ENCODE results near the gene A1CF. TPM values are rescaled to one million over a fixed set of nuclear protein-coding genes. Genes with fewer than 3 reads are reported as not detected.
A peak's percentile ranks its signal among the peaks of the same experiment; 100 is the strongest.
"Not testable (repeated sequence)": the region's sequence is repeated elsewhere in the genome, so short reads cannot be mapped to it uniquely, and the experiment has no call there.

The A1CF gene, protein sequence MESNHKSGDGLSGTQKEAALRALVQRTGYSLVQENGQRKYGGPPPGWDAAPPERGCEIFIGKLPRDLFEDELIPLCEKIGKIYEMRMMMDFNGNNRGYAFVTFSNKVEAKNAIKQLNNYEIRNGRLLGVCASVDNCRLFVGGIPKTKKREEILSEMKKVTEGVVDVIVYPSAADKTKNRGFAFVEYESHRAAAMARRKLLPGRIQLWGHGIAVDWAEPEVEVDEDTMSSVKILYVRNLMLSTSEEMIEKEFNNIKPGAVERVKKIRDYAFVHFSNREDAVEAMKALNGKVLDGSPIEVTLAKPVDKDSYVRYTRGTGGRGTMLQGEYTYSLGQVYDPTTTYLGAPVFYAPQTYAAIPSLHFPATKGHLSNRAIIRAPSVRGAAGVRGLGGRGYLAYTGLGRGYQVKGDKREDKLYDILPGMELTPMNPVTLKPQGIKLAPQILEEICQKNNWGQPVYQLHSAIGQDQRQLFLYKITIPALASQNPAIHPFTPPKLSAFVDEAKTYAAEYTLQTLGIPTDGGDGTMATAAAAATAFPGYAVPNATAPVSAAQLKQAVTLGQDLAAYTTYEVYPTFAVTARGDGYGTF
- 1 to 10 TPM; 6.0 to 8.6 (median 6.5) TPM for polyA plus RNA-seq (ENCODE audit: insufficient read length in 4 of 4)

- peak in 1 of 4 donors; percentile 12 for DNase-seq (ENCODE audit: low read depth in 4 of 4, low spot score in 3 of 4)
Observed at GRCh38 chr10:50885097-50885859, at the start of gene A1CF. A1CF (minus strand) TSS chr10:50885627; CDS start chr10:50859940, 25,687 bp downstream.

- DNase-seq (ENCODE audit: low read depth in 4 of 4, low spot score in 3 of 4): no peak
Observed at GRCh38 chr10:50931948-50932431, 46.6 kb upstream of the A1CF start.

DNA sequence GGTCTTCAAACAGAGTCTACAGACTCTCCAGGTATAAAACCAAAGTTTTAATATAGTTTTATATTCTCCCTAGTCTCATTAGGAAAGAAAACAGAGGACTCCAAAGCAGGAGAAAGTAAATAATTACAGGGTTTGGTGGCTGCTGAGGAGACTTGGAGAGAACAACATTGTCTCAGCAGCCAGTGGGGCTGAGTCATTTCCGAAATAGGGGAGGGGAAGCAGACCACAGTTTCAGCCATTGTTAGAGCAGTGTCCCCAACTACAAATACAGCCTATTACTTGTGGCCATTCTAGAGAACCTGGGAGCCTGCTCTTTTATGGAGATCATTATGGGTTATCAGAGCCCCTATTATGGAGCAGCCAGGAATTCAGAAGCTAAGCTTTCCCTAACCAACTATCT, 44.2 kb upstream of the A1CF start:
- DNase-seq (ENCODE audit: low read depth in 4 of 4, low spot score in 3 of 4): no peak

- no peak for DNase-seq (ENCODE audit: low read depth in 4 of 4, low spot score in 3 of 4)
Observed at GRCh38 chr10:50928190-50928552, 42.7 kb upstream of the A1CF start.

DNA sequence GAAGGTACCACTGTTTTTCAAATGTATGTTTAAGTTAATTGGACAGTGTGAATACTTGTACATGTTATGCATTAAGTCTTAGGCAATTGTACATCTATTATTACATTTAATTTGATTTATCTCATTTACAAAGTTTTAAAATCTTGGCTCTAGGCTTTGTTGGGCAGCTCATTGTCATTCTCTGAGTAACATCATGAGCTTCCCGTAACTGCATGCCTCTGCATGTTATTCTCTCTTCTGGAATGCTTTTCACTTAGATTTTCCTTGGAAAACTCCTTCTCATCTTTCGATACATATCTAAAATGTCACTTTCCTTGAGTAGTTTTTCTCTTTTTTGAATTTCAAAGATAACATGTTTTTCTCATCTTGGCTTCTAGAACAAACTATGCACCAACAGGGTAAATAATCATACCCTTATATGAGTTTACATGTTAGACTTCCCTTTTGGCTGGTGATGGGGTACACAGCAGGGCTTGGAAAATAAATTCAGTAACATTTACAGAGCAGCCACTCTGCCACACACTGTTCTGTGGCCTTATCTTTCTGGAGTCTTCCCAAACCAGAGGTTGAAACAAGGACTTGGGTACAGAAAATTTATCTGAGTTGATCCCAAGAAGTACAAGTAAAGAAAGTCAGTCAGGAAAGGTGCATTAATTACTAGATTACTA, 42.2 kb upstream of the A1CF start:
- no peak for DNase-seq (ENCODE audit: low read depth in 4 of 4, low spot score in 3 of 4)

DNA sequence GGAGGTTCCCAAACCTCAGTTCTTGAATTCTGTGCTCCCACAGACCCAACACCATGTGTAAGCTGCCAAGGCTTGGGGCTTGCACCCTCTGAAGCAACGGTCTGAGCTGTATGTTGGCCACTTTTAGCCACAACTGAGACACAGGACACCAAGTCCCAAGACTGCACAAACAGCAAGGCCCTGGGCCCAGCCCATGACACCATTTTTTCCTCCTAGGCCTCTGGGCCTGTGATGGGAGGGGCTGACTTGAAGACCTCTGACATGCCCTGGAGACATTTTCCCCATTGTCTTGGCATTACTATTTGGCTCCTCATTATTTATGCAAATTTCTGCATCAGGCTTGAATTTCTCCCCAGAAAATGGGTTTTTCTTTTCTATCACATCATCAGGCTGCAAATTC, 38.0 kb upstream of the A1CF start:
- DNase-seq (ENCODE audit: low read depth in 4 of 4, low spot score in 3 of 4): not testable (repeated sequence)

DNA sequence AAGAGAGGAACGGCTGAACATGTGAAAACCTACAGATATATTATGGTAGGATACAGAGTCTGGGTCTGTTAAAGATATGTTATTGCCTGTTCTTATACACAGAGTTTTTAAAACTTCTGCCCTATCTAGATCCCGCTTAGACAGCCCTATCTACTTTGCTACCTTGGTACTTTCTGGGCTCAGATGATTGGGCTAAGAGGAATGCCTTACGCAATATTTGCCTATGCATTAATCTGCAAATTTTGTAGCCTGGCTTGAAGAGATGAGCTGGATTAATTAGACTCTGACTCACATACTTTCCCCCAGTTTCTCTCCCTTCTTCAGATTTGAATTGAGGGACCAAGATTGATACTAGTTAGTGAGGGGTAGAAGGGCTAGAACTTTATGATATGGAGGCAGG, 33.6 kb upstream of the A1CF start:
- no peak for DNase-seq (ENCODE audit: low read depth in 4 of 4, low spot score in 3 of 4)

- no peak for DNase-seq (ENCODE audit: low read depth in 4 of 4, low spot score in 3 of 4)
Observed at GRCh38 chr10:50918529-50918928, 33.1 kb upstream of the A1CF start.

DNA sequence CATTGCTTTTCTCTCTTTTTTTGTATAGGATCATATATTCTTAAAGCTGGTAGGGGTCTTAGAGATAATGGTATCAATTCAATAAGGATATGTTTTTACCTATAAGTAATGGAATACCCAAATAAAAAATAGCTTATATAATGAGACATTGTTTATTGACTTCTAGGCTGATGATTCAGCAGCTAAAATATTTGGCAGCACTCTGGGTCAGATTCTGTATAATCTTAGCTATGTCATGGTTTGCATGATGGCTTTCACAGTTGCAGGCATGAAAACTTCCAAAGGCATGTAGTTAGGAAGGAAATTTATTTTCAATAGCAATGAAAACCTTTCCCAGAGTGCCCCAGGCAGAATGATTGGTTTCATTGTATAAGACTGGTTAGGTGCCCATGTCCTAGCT, 32.1 kb upstream of the A1CF start:
- no peak for DNase-seq (ENCODE audit: low read depth in 4 of 4, low spot score in 3 of 4)

DNA sequence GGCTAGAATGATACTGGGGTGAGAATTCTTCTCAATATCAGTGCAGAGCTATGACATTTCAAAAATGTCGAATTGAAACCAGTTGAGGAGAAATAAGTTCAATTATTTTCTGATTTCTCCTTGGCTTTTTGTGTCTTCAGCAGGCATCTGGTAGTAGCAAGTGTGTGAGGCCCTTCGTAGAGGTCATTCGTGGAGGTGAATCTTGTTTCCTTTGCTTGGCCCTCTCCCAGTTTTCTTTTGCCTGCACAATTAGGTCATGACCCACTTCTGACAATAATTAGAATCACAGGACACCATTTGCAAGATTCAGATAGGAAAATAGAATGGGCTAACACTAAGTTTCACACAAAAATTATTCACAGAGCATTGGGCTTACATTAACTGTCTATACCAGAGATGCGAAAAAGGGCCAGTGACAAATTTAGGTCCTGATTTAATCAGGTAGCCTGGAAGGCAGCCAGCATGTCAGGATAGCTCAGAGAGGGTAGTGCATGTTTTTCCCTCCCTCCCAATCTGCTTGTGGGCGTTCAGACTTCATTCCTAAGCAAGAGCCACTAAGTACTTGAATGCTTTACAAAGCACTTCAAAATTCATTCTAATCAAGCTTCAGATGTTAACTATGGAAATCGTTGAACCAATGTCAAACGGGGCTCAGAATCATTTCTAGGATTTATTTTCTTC, 24.0 kb upstream of the A1CF start:
- DNase-seq (ENCODE audit: low read depth in 4 of 4, low spot score in 3 of 4): no peak

DNA sequence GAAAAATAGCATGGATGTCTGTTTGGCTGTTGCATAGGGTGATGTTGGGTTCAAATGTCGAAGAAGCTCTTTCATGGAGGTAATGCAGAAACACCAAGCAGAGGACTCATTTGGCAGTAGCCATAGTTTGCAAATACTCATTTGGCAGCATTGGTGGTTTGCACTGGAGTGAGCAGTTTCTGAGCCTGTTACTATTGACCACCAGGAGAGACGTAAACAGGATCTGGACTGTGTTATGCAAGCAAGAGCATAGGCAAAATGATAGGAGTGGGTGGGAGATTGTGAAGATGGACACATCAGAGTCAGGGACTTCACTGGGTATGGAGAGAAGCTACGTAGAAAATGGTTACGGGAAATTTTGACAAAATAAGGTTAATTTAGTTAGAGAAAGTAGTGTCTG, 22.9 kb upstream of the A1CF start:
- DNase-seq (ENCODE audit: low read depth in 4 of 4, low spot score in 3 of 4): no peak

GRCh38 chr10:50905797-50906196, 20.4 kb upstream of the A1CF start:
- not testable (repeated sequence) for DNase-seq (ENCODE audit: low read depth in 4 of 4, low spot score in 3 of 4)

- DNase-seq (ENCODE audit: low read depth in 4 of 4, low spot score in 3 of 4): no peak
Observed at GRCh38 chr10:50896721-50897120, 11.3 kb upstream of the A1CF start.

DNA sequence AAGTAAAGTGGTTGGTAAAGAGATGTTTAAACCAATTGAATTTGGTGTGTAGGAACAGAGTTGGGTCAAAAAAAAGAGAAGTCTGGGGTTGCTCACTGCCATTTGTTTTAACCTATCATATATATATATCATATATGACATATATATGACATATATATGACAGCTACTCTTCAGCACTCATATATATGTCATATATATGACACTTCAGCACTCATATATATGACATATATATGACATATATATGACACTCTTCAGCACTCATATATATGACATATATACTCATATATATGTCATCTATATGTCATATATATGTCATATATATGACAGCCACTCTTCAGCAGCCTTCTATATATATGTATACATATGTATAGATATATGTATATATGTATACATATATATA, 8.9 kb upstream of the A1CF start:
- no peak for DNase-seq (ENCODE audit: low read depth in 4 of 4, low spot score in 3 of 4)

DNA sequence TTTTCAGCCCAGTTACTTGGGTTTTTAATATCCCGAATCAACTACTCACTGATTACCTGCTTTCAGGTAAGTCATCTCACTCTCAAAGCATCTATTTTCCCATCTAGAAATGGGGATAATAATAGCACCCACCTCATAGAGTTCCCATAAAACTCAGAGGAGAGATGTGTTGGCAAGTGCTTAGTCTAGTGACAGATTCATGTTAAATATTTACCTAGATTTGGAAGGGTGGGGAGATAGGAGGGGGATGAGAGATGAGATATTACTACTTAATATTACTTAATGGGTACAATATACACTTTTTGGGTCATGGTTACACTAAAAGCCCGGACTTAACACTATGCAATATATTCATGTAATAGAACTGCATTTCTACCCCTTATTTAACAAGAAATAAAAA, 7.0 kb upstream of the A1CF start:
- no peak for DNase-seq (ENCODE audit: low read depth in 4 of 4, low spot score in 3 of 4)

DNA sequence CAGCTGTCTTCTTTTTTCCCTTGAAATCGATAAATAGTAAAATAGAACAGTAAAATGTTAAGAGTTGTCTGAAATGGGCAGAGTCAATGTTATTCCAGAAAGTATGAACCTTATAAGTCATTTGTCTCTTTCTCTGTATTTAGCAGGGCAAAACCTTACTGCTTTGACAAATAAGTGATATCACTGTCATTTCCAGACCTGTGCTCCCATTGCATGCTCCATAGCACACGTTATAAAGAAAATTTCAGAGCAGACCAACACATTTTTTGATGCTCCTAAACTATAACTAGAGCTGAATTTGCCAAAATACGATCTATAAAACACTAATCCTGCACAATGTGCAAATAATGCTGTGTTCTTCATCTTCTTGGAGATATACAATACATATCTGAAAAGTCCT, 1.1 kb downstream of the A1CF start:
- no peak for DNase-seq (ENCODE audit: low read depth in 4 of 4, low spot score in 3 of 4)

GRCh38 chr10:50883629-50884028, 1.8 kb downstream of the A1CF start:
- no peak for DNase-seq (ENCODE audit: low read depth in 4 of 4, low spot score in 3 of 4)

GRCh38 chr10:50882540-50882983, 2.9 kb downstream of the A1CF start:
- no peak for DNase-seq (ENCODE audit: low read depth in 4 of 4, low spot score in 3 of 4)

DNA sequence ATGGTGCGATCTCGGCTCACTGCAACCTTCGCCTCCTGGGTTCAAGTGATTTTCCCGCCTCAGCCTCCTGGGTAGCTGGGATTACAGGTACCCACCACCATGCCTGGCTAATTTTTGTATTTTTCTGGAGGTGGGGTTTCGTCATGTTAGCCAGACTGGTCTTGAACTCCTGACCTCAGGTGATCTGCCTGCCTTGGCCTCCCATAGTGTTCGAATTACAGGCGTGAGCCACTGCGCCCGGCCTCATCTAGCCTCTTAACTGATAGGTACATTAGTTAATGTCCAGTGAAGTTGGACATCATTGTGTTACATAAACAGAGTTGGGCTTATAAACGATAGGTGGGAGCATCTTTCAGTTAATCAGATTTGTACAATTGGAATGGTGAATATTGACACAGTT, 4.4 kb downstream of the A1CF start:
- DNase-seq (ENCODE audit: low read depth in 4 of 4, low spot score in 3 of 4): not testable (repeated sequence)

DNA sequence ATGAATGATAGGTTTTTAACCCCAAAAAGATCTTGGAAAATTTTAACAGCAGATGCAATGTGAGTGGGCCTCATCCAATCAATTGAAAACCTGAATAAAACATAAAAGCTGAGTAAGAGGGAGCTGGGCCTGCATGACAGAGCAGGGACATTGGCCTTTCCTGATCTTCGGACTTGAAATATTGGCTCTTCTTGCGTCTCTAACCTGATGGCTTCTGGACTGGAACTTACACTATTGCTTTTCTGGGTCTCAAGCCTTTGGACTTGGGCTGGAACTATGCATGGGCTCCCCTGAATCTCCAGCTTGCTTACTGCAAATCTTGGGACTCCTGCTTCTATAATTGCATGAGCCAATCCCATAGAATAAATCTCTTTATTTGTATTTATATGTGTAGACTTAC, 9.0 kb downstream of the A1CF start:
- DNase-seq (ENCODE audit: low read depth in 4 of 4, low spot score in 3 of 4): no peak
